HepG2 (cell line): Measurements from ENCODE around the gene NSD1. TPM values are rescaled to one million over a fixed set of nuclear protein-coding genes. Genes with fewer than 3 reads are reported as not detected.

Experiments
- EHMT2 ChIP-seq: fragments of 200-600 bp; sonication (generic); IDR thresholded peaks from 2 replicates; pipeline ENCODE4 v1.7.0; 2017; ENCODE audit warnings: antibody characterized with exemption, low read depth, low read length, borderline replicate concordance
- ETV5 ChIP-seq: IDR thresholded peaks from 2 replicates; pipeline ENCODE4 v1.6.1; 2018; ENCODE audit warnings: missing biosample characterization, missing genetic modification reagents, inconsistent platforms, borderline replicate concordance
- HNRNPK ChIP-seq: fragments of 200-400 bp; formaldehyde crosslinking; IDR thresholded peaks from 2 replicates; pipeline ENCODE4 v1.6.1; 2018; ENCODE audit warnings: low read length, low read depth, moderate library complexity, mild to moderate bottlenecking; ENCODE audit not compliant: poor library complexity, severe bottlenecking
- KLF6 ChIP-seq: IDR thresholded peaks from 2 replicates; pipeline ENCODE4 v1.8.0; 2016; ENCODE audit warnings: missing biosample characterization, missing genetic modification reagents
- NCOA5 ChIP-seq: sonication (generic); formaldehyde crosslinking; IDR thresholded peaks from 2 replicates; pipeline ENCODE4 v1.4.0; 2020; ENCODE audit warnings: missing genetic modification reagents
- PTBP1 ChIP-seq: fragments of 200-400 bp; formaldehyde crosslinking; IDR thresholded peaks from 2 replicates; pipeline ENCODE4 v1.6.1; 2018; ENCODE audit warnings: low read length, low read depth; ENCODE audit not compliant: poor library complexity, severe bottlenecking
- RBFOX2 ChIP-seq: fragments of 200-400 bp; formaldehyde crosslinking; IDR thresholded peaks from 2 replicates; pipeline ENCODE4 v1.6.1; 2017; ENCODE audit warnings: low read depth, mild to moderate bottlenecking, low read length
- SAFB2 ChIP-seq: sonication (generic); formaldehyde crosslinking; IDR thresholded peaks from 2 replicates; pipeline ENCODE4 v1.5.1; 2020; ENCODE audit warnings: missing genetic modification reagents, low read depth, mild to moderate bottlenecking, borderline replicate concordance
- TBX3 ChIP-seq: fragments of 450-650 bp; IDR thresholded peaks from 2 replicates; pipeline ENCODE4 v1.6.1; 2017; ENCODE audit warnings: antibody characterized with exemption, mild to moderate bottlenecking, inconsistent platforms, borderline replicate concordance
- YY1 ChIP-seq: IDR thresholded peaks from 2 replicates; pipeline ENCODE4 v1.6.1; 2011; ENCODE audit warnings: low read length, low read depth, moderate library complexity, mild to moderate bottlenecking; ENCODE audit not compliant: insufficient read depth, insufficient replicate concordance
- ZKSCAN8 ChIP-seq: IDR thresholded peaks from 2 replicates; pipeline ENCODE4 v1.6.1; 2016; ENCODE audit warnings: borderline replicate concordance, missing genetic modification reagents, missing compliant biosample characterization
- ZNF101 ChIP-seq: sonication (generic); formaldehyde crosslinking; IDR thresholded peaks from 2 replicates; pipeline ENCODE4 v1.4.0; 2020; ENCODE audit warnings: mild to moderate bottlenecking, low read depth, missing genetic modification reagents, borderline replicate concordance
- ZNF296 ChIP-seq: sonication (generic); formaldehyde crosslinking; conservative IDR thresholded peaks from 2 replicates; pipeline ENCODE4 v1.5.0; 2020; ENCODE audit warnings: mild to moderate bottlenecking, missing genetic modification reagents
- ZNF350 ChIP-seq: sonication (generic); formaldehyde crosslinking; IDR thresholded peaks from 2 replicates; pipeline ENCODE4 v1.4.0; 2020; ENCODE audit warnings: mild to moderate bottlenecking, low read depth, missing genetic modification reagents, borderline replicate concordance
- ZNF678 ChIP-seq: sonication (generic); formaldehyde crosslinking; IDR thresholded peaks from 2 replicates; pipeline ENCODE4 v1.4.0; 2020; ENCODE audit warnings: mild to moderate bottlenecking, missing genetic modification reagents
- ZNF713 ChIP-seq: sonication (generic); formaldehyde crosslinking; IDR thresholded peaks from 2 replicates; pipeline ENCODE4 v1.4.0; 2020; ENCODE audit warnings: mild to moderate bottlenecking, missing genetic modification reagents
- ZNF761 ChIP-seq: sonication (generic); formaldehyde crosslinking; conservative IDR thresholded peaks from 2 replicates; pipeline ENCODE4 v1.4.0; 2020; ENCODE audit warnings: mild to moderate bottlenecking, missing genetic modification reagents
- polyA plus RNA-seq, 8 experiments: library from polyadenylated mRNA; depleted of rRNA in 3 of 8; stranded (reverse) in 7 of 8; unstranded in 1 of 8; fragments of >200 nt; fragmentation: Illumina TruSeq in 4 of 8; extraction: Trizol in 4 of 8; gene quantifications; 2 replicates each; pipeline versions ENCODE4 v1.2.1 to v1.2.3, GENCODE V29; 2011 to 2016; ENCODE audit warnings: low read depth in 4 of 8, missing spikeins in 1 of 8, mixed read lengths in 1 of 8; ENCODE audit not compliant: insufficient read depth in 1 of 8
- total RNA-seq, 5 experiments: library from RNA; depleted of rRNA; stranded (reverse); fragments of >200 nt; fragmentation: Illumina TruSeq; extraction: Trizol; gene quantifications; 2 replicates each; pipeline ENCODE4 v1.2.3, GENCODE V29; 2016; ENCODE audit warnings: low read depth in 1 of 5
- TF ChIP-seq, protein P1 (sequence below): sonication (generic); formaldehyde crosslinking; IDR thresholded peaks from 2 replicates; pipeline ENCODE4 v1.5.0; 2020; ENCODE audit warnings: missing genetic modification reagents, mild to moderate bottlenecking, borderline replicate concordance
- TF ChIP-seq, protein P2 (sequence below): sonication (generic); formaldehyde crosslinking; IDR thresholded peaks from 2 replicates; pipeline ENCODE4 v1.4.0; 2020; ENCODE audit warnings: missing genetic modification reagents, borderline replicate concordance
- TF ChIP-seq, protein P3 (sequence below): sonication (generic); formaldehyde crosslinking; IDR thresholded peaks from 2 replicates; pipeline ENCODE4 v1.4.0; 2020; ENCODE audit warnings: missing genetic modification reagents, borderline replicate concordance

The NSD1 gene
- total and polyA plus RNA-seq, 2 of the 13 experiments (the other 11 are each of a cell fraction or from before 2014, with no cell fraction given) = 0.01 to 0.09 TPM

DNA sequence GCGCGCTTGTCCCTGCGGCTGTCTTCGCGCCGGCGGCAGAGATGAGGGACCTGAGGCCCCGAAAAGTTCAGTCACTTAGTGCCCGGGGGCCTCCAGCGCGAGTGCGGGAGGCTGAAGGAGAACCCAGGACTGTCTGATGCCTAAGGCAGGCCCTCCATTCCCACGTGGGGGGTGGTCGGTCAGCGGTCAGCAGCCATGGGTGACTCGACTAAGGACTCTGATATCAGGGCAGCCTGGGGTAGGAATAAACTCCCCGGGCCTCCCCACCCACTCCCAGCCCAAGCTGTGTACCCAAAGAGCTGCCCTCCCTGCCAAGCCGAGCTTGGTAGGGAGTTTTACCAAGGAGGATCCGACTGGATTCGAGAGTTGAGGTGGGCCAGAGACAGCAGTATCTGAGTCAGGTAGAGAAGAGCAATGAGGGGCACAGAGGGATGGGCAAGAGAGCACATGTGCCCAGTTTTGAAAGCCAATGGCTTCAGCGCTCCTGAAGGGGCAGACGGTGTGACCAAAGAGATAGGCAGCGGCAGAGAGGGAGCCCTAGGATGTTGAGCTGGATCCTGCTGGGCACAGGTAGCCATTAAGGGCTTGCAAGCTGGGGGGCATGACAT lies 46.1 kb upstream of the NSD1 start (continued):
- TF ChIP-seq, protein P1, sequence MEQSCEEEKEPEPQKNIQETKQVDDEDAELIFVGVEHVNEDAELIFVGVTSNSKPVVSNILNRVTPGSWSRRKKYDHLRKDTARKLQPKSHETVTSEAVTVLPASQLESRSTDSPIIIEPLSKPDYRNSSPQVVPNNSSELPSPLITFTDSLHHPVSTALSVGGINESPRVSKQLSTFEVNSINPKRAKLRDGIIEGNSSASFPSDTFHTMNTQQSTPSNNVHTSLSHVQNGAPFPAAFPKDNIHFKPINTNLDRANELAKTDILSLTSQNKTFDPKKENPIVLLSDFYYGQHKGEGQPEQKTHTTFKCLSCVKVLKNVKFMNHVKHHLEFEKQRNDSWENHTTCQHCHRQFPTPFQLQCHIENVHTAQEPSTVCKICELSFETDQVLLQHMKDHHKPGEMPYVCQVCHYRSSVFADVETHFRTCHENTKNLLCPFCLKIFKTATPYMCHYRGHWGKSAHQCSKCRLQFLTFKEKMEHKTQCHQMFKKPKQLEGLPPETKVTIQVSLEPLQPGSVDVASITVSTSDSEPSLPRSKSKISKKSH (CRISPR knock-in tag) = no peak
- no peak for TF ChIP-seq SAFB2 (CRISPR knock-in tag)
- TF ChIP-seq ZNF678 (CRISPR knock-in tag) = 0 out of 2 replicates have a peak, but pooled peaks have one; percentile 15
- TF ChIP-seq RBFOX2 = no peak
- TF ChIP-seq TBX3 = no peak
- TF ChIP-seq ZNF350 = no peak; the same call in 1 of the 2 replicates
- TF ChIP-seq PTBP1 = peak; percentile 23
- TF ChIP-seq YY1 = no peak
- no peak for TF ChIP-seq HNRNPK
- TF ChIP-seq, protein P2, sequence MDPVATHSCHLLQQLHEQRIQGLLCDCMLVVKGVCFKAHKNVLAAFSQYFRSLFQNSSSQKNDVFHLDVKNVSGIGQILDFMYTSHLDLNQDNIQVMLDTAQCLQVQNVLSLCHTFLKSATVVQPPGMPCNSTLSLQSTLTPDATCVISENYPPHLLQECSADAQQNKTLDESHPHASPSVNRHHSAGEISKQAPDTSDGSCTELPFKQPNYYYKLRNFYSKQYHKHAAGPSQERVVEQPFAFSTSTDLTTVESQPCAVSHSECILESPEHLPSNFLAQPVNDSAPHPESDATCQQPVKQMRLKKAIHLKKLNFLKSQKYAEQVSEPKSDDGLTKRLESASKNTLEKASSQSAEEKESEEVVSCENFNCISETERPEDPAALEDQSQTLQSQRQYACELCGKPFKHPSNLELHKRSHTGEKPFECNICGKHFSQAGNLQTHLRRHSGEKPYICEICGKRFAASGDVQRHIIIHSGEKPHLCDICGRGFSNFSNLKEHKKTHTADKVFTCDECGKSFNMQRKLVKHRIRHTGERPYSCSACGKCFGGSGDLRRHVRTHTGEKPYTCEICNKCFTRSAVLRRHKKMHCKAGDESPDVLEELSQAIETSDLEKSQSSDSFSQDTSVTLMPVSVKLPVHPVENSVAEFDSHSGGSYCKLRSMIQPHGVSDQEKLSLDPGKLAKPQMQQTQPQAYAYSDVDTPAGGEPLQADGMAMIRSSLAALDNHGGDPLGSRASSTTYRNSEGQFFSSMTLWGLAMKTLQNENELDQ = no peak
- peak; percentile 59; the same call in 1 of the 2 replicates for TF ChIP-seq ZNF296 (CRISPR knock-in tag)
- peak; percentile 79; the same call in 1 of the 2 replicates for TF ChIP-seq ZNF761 (CRISPR knock-in tag)
- TF ChIP-seq NCOA5 (CRISPR knock-in tag) = no peak
- TF ChIP-seq, protein P3, sequence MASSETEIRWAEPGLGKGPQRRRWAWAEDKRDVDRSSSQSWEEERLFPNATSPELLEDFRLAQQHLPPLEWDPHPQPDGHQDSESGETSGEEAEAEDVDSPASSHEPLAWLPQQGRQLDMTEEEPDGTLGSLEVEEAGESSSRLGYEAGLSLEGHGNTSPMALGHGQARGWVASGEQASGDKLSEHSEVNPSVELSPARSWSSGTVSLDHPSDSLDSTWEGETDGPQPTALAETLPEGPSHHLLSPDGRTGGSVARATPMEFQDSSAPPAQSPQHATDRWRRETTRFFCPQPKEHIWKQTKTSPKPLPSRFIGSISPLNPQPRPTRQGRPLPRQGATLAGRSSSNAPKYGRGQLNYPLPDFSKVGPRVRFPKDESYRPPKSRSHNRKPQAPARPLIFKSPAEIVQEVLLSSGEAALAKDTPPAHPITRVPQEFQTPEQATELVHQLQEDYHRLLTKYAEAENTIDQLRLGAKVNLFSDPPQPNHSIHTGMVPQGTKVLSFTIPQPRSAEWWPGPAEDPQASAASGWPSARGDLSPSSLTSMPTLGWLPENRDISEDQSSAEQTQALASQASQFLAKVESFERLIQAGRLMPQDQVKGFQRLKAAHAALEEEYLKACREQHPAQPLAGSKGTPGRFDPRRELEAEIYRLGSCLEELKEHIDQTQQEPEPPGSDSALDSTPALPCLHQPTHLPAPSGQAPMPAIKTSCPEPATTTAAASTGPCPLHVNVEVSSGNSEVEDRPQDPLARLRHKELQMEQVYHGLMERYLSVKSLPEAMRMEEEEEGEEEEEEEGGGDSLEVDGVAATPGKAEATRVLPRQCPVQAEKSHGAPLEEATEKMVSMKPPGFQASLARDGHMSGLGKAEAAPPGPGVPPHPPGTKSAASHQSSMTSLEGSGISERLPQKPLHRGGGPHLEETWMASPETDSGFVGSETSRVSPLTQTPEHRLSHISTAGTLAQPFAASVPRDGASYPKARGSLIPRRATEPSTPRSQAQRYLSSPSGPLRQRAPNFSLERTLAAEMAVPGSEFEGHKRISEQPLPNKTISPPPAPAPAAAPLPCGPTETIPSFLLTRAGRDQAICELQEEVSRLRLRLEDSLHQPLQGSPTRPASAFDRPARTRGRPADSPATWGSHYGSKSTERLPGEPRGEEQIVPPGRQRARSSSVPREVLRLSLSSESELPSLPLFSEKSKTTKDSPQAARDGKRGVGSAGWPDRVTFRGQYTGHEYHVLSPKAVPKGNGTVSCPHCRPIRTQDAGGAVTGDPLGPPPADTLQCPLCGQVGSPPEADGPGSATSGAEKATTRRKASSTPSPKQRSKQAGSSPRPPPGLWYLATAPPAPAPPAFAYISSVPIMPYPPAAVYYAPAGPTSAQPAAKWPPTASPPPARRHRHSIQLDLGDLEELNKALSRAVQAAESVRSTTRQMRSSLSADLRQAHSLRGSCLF (CRISPR knock-in tag) = 0 out of 2 replicates have a peak, but pooled peaks have one; percentile 3
- TF ChIP-seq ZNF713 (CRISPR knock-in tag) = no peak
- TF ChIP-seq ZKSCAN8 (CRISPR knock-in tag) = no peak
- no peak for TF ChIP-seq ZNF101 (CRISPR knock-in tag)
- no peak for TF ChIP-seq EHMT2
- 0 out of 2 replicates have a peak, but pooled peaks have one; percentile 20 for TF ChIP-seq KLF6 (CRISPR knock-in tag)
- no peak for TF ChIP-seq ETV5 (CRISPR knock-in tag)
